NB4 (cell line): ENCODE data around the gene TRIO.

Experiments
- DNase-seq: peaks from one replicate; pipeline ENCODE4 v3.0.0; 2010; ENCODE audit warnings: low read depth
- H3K4me3 ChIP-seq: one replicate; pipeline ENCODE4 v1.5.1; 2011; ENCODE audit warnings: mild to moderate bottlenecking, low read depth, low read length, moderate library complexity
- CTCF ChIP-seq: IDR thresholded peaks from one replicate; pipeline ENCODE4 v1.5.1; 2012; ENCODE audit warnings: low read depth, low read length
- MYC ChIP-seq: IDR thresholded peaks from 2 replicates; pipeline ENCODE4 v1.6.1; 2011; ENCODE audit warnings: low read depth, low read length
- POLR2A ChIP-seq: IDR thresholded peaks from 2 replicates; pipeline ENCODE4 v1.6.1; 2011; ENCODE audit warnings: mild to moderate bottlenecking; ENCODE audit not compliant: insufficient read length; ENCODE audit errors: extremely low read depth
- TF ChIP-seq, protein P1 (sequence below): IDR thresholded peaks from 2 replicates; pipeline ENCODE4 v1.6.1; 2011; ENCODE audit warnings: low read depth, low read length

Gene TRIO

GRCh38 chr5:14526493-14526892 lies 383.4 kb downstream of the TRIO start:
- H3K4me3 ChIP-seq, result no peak overlapping the region
- no peak for DNase-seq
- TF ChIP-seq, protein P1, sequence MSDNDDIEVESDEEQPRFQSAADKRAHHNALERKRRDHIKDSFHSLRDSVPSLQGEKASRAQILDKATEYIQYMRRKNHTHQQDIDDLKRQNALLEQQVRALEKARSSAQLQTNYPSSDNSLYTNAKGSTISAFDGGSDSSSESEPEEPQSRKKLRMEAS, result no peak
- TF ChIP-seq POLR2A (no peak), MYC (no peak), CTCF (no peak)

DNA sequence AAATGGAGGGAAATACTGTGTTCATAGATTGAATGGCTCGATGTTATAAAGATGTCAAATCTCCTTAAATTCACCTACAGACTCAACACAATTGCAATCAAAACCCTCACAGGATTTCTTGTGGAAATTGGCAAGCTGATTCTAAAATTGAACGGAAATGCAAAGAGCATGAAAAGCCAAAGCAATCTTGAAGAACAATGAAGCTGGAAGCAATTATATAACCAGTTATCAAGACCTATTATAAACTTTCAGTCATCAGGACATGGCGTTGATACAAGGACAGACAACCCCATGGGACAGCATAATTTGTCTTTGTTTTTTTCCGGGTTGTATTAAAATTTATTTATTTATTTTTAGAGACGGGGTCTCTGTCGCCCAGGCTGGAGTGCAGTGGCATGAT lies 385.0 kb downstream of the TRIO start:
- no peak overlapping the region for H3K4me3 ChIP-seq
- TF ChIP-seq CTCF (no peak), POLR2A (no peak)
- no peak for DNase-seq

DNA sequence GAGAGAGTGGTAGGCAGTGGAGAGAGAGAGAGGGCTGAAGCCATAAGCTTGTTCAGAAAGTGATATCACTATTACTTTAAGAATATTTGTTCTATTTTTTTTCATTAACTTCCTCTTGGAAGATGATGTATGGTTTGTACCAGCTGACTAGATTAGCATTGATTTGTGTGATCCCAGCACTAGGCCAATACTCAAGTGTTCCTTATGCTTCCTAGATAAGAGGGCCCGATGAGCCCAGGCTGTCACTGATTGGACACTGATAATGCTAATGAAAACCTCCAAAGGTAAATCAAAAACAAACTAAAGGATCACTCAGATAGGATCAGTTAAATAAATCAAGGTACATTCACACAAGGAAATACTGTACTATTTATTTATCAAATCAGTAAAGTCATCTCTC lies 385.8 kb downstream of the TRIO start:
- H3K4me3 ChIP-seq, result no peak overlapping the region
- TF ChIP-seq, protein P1, result no peak
- TF ChIP-seq POLR2A (no peak), CTCF (no peak), MYC (no peak)
- no peak for DNase-seq

DNA sequence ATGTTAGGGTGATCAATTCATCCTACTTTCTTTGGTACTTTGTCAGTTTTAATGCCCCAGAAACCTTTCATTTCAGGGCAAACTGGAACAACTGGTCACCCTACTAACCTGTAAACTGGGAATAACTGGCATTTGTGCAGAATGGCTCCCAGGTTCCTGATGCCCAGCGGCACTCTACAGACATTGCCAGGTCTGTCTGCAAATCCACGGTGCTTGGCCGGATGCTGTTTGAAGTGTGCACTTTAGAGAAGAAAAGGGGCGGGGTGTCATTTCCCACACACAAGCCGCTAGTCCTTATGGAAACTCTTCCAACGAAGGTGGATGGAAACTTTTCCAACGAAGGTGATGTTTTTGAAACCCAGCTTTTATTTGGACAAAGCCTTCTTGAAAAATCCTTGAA lies 388.5 kb downstream of the TRIO start:
- TF ChIP-seq, protein P1, result no peak
- TF ChIP-seq CTCF (no peak), POLR2A (no peak), MYC (no peak)
- no peak overlapping the region for H3K4me3 ChIP-seq
- no peak for DNase-seq

DNA sequence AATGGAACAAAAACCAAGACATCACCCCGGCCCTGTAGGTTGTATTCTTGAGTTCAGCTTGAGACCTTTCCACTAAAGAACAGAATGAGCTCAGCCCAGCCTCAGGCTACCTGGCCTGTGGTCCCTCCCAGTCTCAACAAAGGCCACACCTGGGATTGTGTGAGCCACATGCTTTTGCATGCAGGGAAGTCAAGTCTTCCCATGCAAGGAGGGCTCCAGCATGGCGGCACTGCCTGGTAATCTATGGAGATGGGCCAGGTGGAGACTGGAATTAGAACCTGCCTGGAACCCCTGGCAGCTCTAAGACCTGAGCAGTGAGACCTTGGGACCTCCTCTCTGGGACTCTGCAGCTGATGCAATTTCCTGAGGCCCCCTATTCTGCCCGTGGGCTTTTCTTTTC lies 389.0 kb downstream of the TRIO start:
- H3K4me3 ChIP-seq, result no peak overlapping the region
- DNase-seq, result no peak
- TF ChIP-seq POLR2A (no peak), CTCF (no peak), MYC (no peak)
- TF ChIP-seq, protein P1, result no peak

GRCh38 chr5:14534773-14535172 lies 391.6 kb downstream of the TRIO start:
- H3K4me3 ChIP-seq, result no peak overlapping the region
- DNase-seq, result no peak
- TF ChIP-seq POLR2A (no peak), CTCF (no peak), MYC (no peak)
- TF ChIP-seq, protein P1, result no peak
